HepG2 (cell line): Measurements from ENCODE around the gene CNTD1. TPM values are rescaled to one million over a fixed set of nuclear protein-coding genes. Genes with fewer than 3 reads are reported as not detected.

Experiments
- GABPB1 ChIP-seq: IDR thresholded peaks from 2 replicates; pipeline ENCODE4 v1.6.1; 2016; ENCODE audit warnings: mild to moderate bottlenecking, missing genetic modification reagents, moderate library complexity, missing compliant biosample characterization
- MED13 ChIP-seq: sonication (generic); formaldehyde crosslinking; IDR thresholded peaks from 2 replicates; pipeline ENCODE4 v1.5.0; 2020; ENCODE audit warnings: missing genetic modification reagents
- NFIB ChIP-seq: sonication (generic); formaldehyde crosslinking; IDR thresholded peaks from 2 replicates; pipeline ENCODE4 v1.9.0; 2021; ENCODE audit warnings: missing genetic modification reagents, mild to moderate bottlenecking, borderline replicate concordance
- NR2F1 ChIP-seq, 2 experiments: fragments of 450-650 bp in 1 of 2; formaldehyde crosslinking in 1 of 2; IDR thresholded peaks; 2 replicates each; pipeline versions ENCODE4 v1.5.0 to v1.6.1; 2016 to 2020; ENCODE audit warnings: mild to moderate bottlenecking in 1 of 2, missing compliant biosample characterization in 1 of 2, missing genetic modification reagents in 1 of 2, moderate library complexity in 1 of 2
- RERE ChIP-seq: IDR thresholded peaks from 2 replicates; pipeline ENCODE4 v1.6.1; 2016; ENCODE audit warnings: low read depth, missing genetic modification reagents, missing compliant biosample characterization
- U2AF2 ChIP-seq: fragments of 200-400 bp; formaldehyde crosslinking; IDR thresholded peaks from 2 replicates; pipeline ENCODE4 v1.6.1; 2017; ENCODE audit warnings: low read depth, mild to moderate bottlenecking, low read length
- XRCC5 ChIP-seq: fragments of 200-400 bp; formaldehyde crosslinking; optimal IDR thresholded peaks from 2 replicates; pipeline ENCODE3; 2017; ENCODE audit warnings: mild to moderate bottlenecking, low read length
- ZBTB2 ChIP-seq: sonication (generic); formaldehyde crosslinking; IDR thresholded peaks from 2 replicates; pipeline ENCODE4 v1.8.0; 2022; ENCODE audit warnings: low read depth, missing genetic modification reagents
- ZNF354B ChIP-seq: sonication (generic); formaldehyde crosslinking; IDR thresholded peaks from 2 replicates; pipeline ENCODE4 v1.8.0; 2022; ENCODE audit warnings: mild to moderate bottlenecking, missing genetic modification reagents
- ZNF468 ChIP-seq: sonication (generic); formaldehyde crosslinking; IDR thresholded peaks from 2 replicates; pipeline ENCODE4 v1.8.0; 2022; ENCODE audit warnings: mild to moderate bottlenecking, moderate library complexity, missing genetic modification reagents
- ZNF513 ChIP-seq: sonication (generic); formaldehyde crosslinking; conservative IDR thresholded peaks from 2 replicates; pipeline ENCODE4 v1.5.0; 2020; ENCODE audit warnings: missing genetic modification reagents
- ZNF616 ChIP-seq: sonication (generic); formaldehyde crosslinking; IDR thresholded peaks from 2 replicates; pipeline ENCODE4 v1.5.0; 2020; ENCODE audit warnings: low read depth, mild to moderate bottlenecking, missing genetic modification reagents
- ZNF629 ChIP-seq: sonication (generic); formaldehyde crosslinking; conservative IDR thresholded peaks from 2 replicates; pipeline ENCODE4 v1.5.0; 2020; ENCODE audit warnings: missing genetic modification reagents
- ZNF710 ChIP-seq: sonication (generic); formaldehyde crosslinking; IDR thresholded peaks from 2 replicates; pipeline ENCODE4 v1.5.0; 2020; ENCODE audit warnings: mild to moderate bottlenecking, missing genetic modification reagents, borderline replicate concordance
- polyA plus RNA-seq, 8 experiments: library from polyadenylated mRNA; depleted of rRNA in 3 of 8; stranded (reverse) in 7 of 8; unstranded in 1 of 8; fragments of >200 nt; fragmentation: Illumina TruSeq in 4 of 8; extraction: Trizol in 4 of 8; gene quantifications; 2 replicates each; pipeline versions ENCODE4 v1.2.1 to v1.2.3, GENCODE V29; 2011 to 2016; ENCODE audit warnings: low read depth in 4 of 8, missing spikeins in 1 of 8, mixed read lengths in 1 of 8; ENCODE audit not compliant: insufficient read depth in 1 of 8
- total RNA-seq, 5 experiments: library from RNA; depleted of rRNA; stranded (reverse); fragments of >200 nt; fragmentation: Illumina TruSeq; extraction: Trizol; gene quantifications; 2 replicates each; pipeline ENCODE4 v1.2.3, GENCODE V29; 2016; ENCODE audit warnings: low read depth in 1 of 5
- TF ChIP-seq, protein P1 (sequence below): sonication (generic); formaldehyde crosslinking; IDR thresholded peaks from 2 replicates; pipeline ENCODE4 v1.4.0; 2020; ENCODE audit warnings: missing genetic modification reagents
- TF ChIP-seq, protein P2 (sequence below): IDR thresholded peaks from 2 replicates; pipeline ENCODE4 v1.6.1; 2016; ENCODE audit warnings: missing genetic modification reagents, missing compliant biosample characterization

The CNTD1 gene
- total and polyA plus RNA-seq, 2 of the 13 experiments (the other 11 are each of a cell fraction or from before 2014, with no cell fraction given): 0.11 to 0.15 TPM

DNA sequence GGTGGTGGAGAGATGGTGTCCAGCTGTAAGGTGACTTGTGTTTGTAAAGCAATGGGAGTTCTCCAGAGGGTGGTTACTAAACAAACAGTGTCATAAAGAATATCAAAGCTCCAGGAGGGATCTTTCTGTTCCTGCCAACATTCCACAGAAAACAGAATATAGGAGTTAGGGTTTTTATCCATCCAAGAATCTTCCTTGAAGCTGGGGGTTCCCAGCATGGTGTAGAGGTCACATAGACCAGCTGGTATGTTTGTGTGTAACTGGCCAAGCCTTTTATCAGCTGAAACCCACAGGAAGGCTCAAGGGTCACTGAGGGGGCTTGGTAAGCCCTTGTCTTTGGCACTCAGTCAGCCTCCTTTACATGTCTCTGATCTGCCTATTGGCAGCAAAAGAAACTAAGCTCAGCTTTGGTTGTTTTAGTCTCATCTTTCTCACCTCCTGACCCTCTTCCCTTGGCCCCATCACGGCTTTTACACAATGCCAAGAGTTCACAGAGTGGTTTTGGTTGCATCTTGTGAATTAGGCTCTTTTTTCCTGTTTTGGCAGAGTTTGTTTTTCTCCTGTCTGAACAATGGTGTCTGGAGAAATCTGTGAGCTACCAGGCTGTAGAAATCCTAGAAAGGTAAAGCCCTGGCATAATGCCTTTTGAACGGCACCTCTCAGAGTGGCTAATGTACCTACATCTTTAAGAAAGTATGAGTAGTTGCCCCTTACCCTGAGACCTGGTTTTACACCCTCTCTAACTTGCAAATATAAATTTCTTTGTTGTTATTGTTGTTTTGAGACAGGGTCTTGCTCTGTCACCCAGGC, 4.6 kb downstream of the CNTD1 start (continued):
- TF ChIP-seq ZBTB2 (no peak), GABPB1 (CRISPR knock-in tag) (no peak), ZNF629 (no peak; the same call in 1 of the 2 replicates), U2AF2 (no peak), ZNF354B (CRISPR knock-in tag) (no peak), NR2F1 (CRISPR knock-in tag; IDR thresholded peaks at IDR 0.05) (0 out of 4 replicates have a peak, but pooled peaks have one; percentile 39 to 63), ZNF710 (CRISPR knock-in tag) (peak; percentile 74; the same call in 1 of the 2 replicates), XRCC5 (peak; percentile 67), MED13 (CRISPR knock-in tag) (no peak), ZNF513 (CRISPR knock-in tag) (no peak), NFIB (CRISPR knock-in tag) (no peak), RERE (no peak), ZNF468 (CRISPR knock-in tag) (no peak), ZNF616 (CRISPR knock-in tag) (no peak)
- TF ChIP-seq, protein P1, sequence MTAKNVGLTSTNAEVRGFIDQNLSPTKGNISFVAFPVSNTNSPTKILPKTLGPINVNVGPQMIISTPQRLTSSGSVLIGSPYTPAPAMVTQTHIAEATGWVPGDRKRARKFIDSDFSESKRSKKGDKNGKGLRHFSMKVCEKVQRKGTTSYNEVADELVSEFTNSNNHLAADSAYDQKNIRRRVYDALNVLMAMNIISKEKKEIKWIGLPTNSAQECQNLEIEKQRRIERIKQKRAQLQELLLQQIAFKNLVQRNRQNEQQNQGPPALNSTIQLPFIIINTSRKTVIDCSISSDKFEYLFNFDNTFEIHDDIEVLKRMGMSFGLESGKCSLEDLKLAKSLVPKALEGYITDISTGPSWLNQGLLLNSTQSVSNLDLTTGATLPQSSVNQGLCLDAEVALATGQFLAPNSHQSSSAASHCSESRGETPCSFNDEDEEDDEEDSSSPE (CRISPR knock-in tag): no peak
- TF ChIP-seq, protein P2, sequence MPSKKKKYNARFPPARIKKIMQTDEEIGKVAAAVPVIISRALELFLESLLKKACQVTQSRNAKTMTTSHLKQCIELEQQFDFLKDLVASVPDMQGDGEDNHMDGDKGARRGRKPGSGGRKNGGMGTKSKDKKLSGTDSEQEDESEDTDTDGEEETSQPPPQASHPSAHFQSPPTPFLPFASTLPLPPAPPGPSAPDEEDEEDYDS (CRISPR knock-in tag): peak; percentile 21; the same call in 1 of the 2 replicates
